Neural cell (in vitro differentiated cells): Measurements from ENCODE around the gene PUM2. TPM values are rescaled to one million over a fixed set of nuclear protein-coding genes. Genes with fewer than 3 reads are reported as not detected.
A peak's percentile ranks its signal among the peaks of the same experiment; 100 is the strongest.

ENCODE experiments used
- H2AFZ ChIP-seq: fragments of 200-600, 300-800 bp; sonication (generic), shearing (Covaris generic); 2 replicates; pipeline ENCODE4 v1.6.0; 2014; ENCODE audit warnings: low read depth, mild to moderate bottlenecking, antibody characterized with exemption, low read length, moderate library complexity
- H3F3A ChIP-seq: fragments of 200-600 bp; shearing (Covaris generic); 2 replicates; pipeline ENCODE4 v1.6.1; 2016; ENCODE audit warnings: mild to moderate bottlenecking, moderate library complexity, mixed read lengths, antibody characterized with exemption, low read length; ENCODE audit not compliant: insufficient read depth, poor library complexity, severe bottlenecking
- H3K27ac ChIP-seq: fragments of 200-600, 300-800 bp; sonication (generic), shearing (Covaris generic); 2 replicates; pipeline ENCODE4 v1.5.1; 2014; ENCODE audit warnings: mild to moderate bottlenecking, low read length, moderate library complexity
- H3K27me3 ChIP-seq: fragments of 300-800, 200-600 bp; sonication (generic), shearing (Covaris generic); 2 replicates; pipeline ENCODE4 v1.6.0; 2014; ENCODE audit warnings: mild to moderate bottlenecking, low read depth, low read length, moderate library complexity; ENCODE audit not compliant: insufficient read depth
- H3K36me3 ChIP-seq: fragments of 300-800, 200-600 bp; sonication (generic), shearing (Covaris generic); 2 replicates; pipeline ENCODE4 v1.5.1; 2014; ENCODE audit warnings: mild to moderate bottlenecking, antibody characterized with exemption, low read length, moderate library complexity; ENCODE audit not compliant: insufficient read depth
- H3K4me2 ChIP-seq: fragments of 300-800, 200-600 bp; sonication (generic), shearing (Covaris generic); 2 replicates; pipeline ENCODE4 v1.6.0; 2014; ENCODE audit warnings: mild to moderate bottlenecking, low read length
- H3K4me3 ChIP-seq: fragments of 300-800, 200-600 bp; sonication (generic), shearing (Covaris generic); 2 replicates; pipeline ENCODE4 v1.5.1; 2014; ENCODE audit warnings: mild to moderate bottlenecking, low read length, moderate library complexity
- H3K79me2 ChIP-seq: fragments of 200-600 bp; shearing (Covaris generic); replicated peaks from 2 replicates; pipeline ENCODE4 v1.6.0; 2014; ENCODE audit warnings: mild to moderate bottlenecking, low read length, moderate library complexity; ENCODE audit not compliant: insufficient read depth
- H3K9ac ChIP-seq: fragments of 300-800, 200-600 bp; sonication (generic), shearing (Covaris generic); 2 replicates; pipeline ENCODE4 v1.6.1; 2016; ENCODE audit warnings: mild to moderate bottlenecking, low read length, mixed read lengths
- H3K9me2 ChIP-seq: fragments of 200-600 bp; shearing (Covaris generic); 2 replicates; pipeline ENCODE4 v1.6.1; 2016; ENCODE audit warnings: mild to moderate bottlenecking, low read length, mixed read lengths; ENCODE audit not compliant: insufficient read depth
- H3K9me3 ChIP-seq: fragments of 200-600, 300-800 bp; sonication (generic), shearing (Covaris generic); 2 replicates; pipeline ENCODE4 v1.6.1; 2016; ENCODE audit warnings: mild to moderate bottlenecking, mixed run types, low read length, moderate library complexity, mixed read lengths
- H4K20me1 ChIP-seq: fragments of 200-600 bp; shearing (Covaris generic); 2 replicates; pipeline ENCODE4 v1.6.1; 2016; ENCODE audit warnings: mild to moderate bottlenecking, mixed run types; ENCODE audit not compliant: insufficient read depth
- CTCF ChIP-seq: fragments of 450-650 bp; IDR thresholded peaks from 2 replicates; pipeline ENCODE4 v1.5.1; 2014; ENCODE audit warnings: antibody characterized with exemption, mild to moderate bottlenecking, moderate library complexity; ENCODE audit not compliant: poor library complexity, severe bottlenecking
- EP300 ChIP-seq: fragments of 450-650 bp; conservative IDR thresholded peaks from 2 replicates; pipeline ENCODE4 v1.6.1; 2014; ENCODE audit warnings: antibody characterized with exemption, mild to moderate bottlenecking, moderate library complexity; ENCODE audit not compliant: poor library complexity, severe bottlenecking
- EZH2 ChIP-seq: fragments of 200-600, 300-800 bp; shearing (Covaris generic), sonication (generic); IDR thresholded peaks from 2 replicates; pipeline ENCODE4 v1.6.1; 2014; ENCODE audit warnings: antibody characterized with exemption, low read length, borderline replicate concordance, mild to moderate bottlenecking; ENCODE audit not compliant: insufficient read depth, poor library complexity, severe bottlenecking
- MXI1 ChIP-seq: fragments of 450-650 bp; conservative IDR thresholded peaks from 2 replicates; pipeline ENCODE4 v1.6.1; 2014; ENCODE audit warnings: antibody characterized with exemption, mild to moderate bottlenecking; ENCODE audit not compliant: poor library complexity, severe bottlenecking
- POLR2AphosphoS5 ChIP-seq: IDR thresholded peaks from 2 replicates; pipeline ENCODE4 v1.6.1; 2012
- RAD21 ChIP-seq: fragments of 450-650 bp; conservative IDR thresholded peaks from 2 replicates; pipeline ENCODE4 v1.6.1; 2014; ENCODE audit warnings: antibody characterized with exemption, mild to moderate bottlenecking, moderate library complexity
- REST ChIP-seq: IDR thresholded peaks from 2 replicates; pipeline ENCODE4 v1.6.1; 2012; ENCODE audit warnings: borderline replicate concordance
- SMC3 ChIP-seq: fragments of 450-650 bp; conservative IDR thresholded peaks from 2 replicates; pipeline ENCODE4 v1.6.1; 2014; ENCODE audit warnings: antibody characterized with exemption, mild to moderate bottlenecking, moderate library complexity; ENCODE audit not compliant: poor library complexity
- TAF1 ChIP-seq: IDR thresholded peaks from 2 replicates; pipeline ENCODE4 v1.6.1; 2012; ENCODE audit warnings: low read depth
- polyA plus RNA-seq: library from polyadenylated mRNA; depleted of rRNA; stranded (reverse); fragments of >200 nt; gene quantifications from 2 replicates; pipeline ENCODE4 v1.2.3, GENCODE V29; 2014

Gene PUM2
- polyA plus RNA-seq, 1 donor from 2014 or later = 37.0 TPM

GRCh38 chr2:20382965-20383810 lies 32.5 kb upstream of the PUM2 start:
- no peak overlapping the region for H3K9ac ChIP-seq
- TF ChIP-seq CTCF = no peak
- TF ChIP-seq POLR2AphosphoS5 = no peak
- no peak overlapping the region for H3K4me3 ChIP-seq
- no peaks in the 10 kb centered on the region for H3K79me2 ChIP-seq
- H3K27ac ChIP-seq = no peak overlapping the region
- no peaks in the 10 kb centered on the region for H3F3A ChIP-seq
- no peaks in the 10 kb centered on the region for H3K9me3 ChIP-seq
- H3K9me2 ChIP-seq = no peaks in the 10 kb centered on the region
- H4K20me1 ChIP-seq = no peaks in the 10 kb centered on the region
- no peak overlapping the region for H3K4me2 ChIP-seq
- no peaks in the 10 kb centered on the region for H3K36me3 ChIP-seq
- no peaks in the 10 kb centered on the region for H3K27me3 ChIP-seq
- H2AFZ ChIP-seq = no peak overlapping the region

- Histone ChIP-seq H3K4me2 (no peak overlapping the region), H3K9me3 (no peaks in the 10 kb centered on the region), H3K36me3 (no peaks in the 10 kb centered on the region), H3K4me3 (no peak overlapping the region), H3K27me3 (no peaks in the 10 kb centered on the region), H4K20me1 (no peaks in the 10 kb centered on the region), H3K27ac (no peak overlapping the region), H3K79me2 (no peaks in the 10 kb centered on the region), H3F3A (no peaks in the 10 kb centered on the region), H2AFZ (no peak overlapping the region), H3K9me2 (no peaks in the 10 kb centered on the region), H3K9ac (no peak overlapping the region)
- TF ChIP-seq POLR2AphosphoS5 (peak; percentile 13), RAD21 (no peak), EP300 (no peak), MXI1 (no peak), TAF1 (no peak), EZH2 (no peak), REST (peak; percentile 35), CTCF (no peak), SMC3 (no peak)
Measured at GRCh38 chr2:20381457-20381856, 30.8 kb upstream of the PUM2 start.
